ENCODE data around the gene TCTA.
"Not testable (repeated sequence)": the region's sequence is repeated elsewhere in the genome, so short reads cannot be mapped to it uniquely, and the experiment has no call there.

The TCTA gene

GRCh38 chr3:49397470-49397869 lies 14.8 kb upstream of the TCTA start:
- no peaks in the 10 kb centered on the region for H3K9me3 ChIP-seq (ENCODE audit: insufficient read depth, low read length)
- H3K4me1 ChIP-seq (ENCODE audit: low read length), result no peaks in the 10 kb centered on the region
- H3K4me3 ChIP-seq (ENCODE audit: low read length), result no peak overlapping the region
- TF ChIP-seq EZH2phosphoT487 (IDR thresholded peaks at IDR 0.05; ENCODE audit: low read depth) (no peak), CTCF (IDR thresholded peaks at IDR 0.05; ENCODE audit: low read depth, low read length) (no peak)
- H3K27me3 ChIP-seq (ENCODE audit: low read depth, low read length), result no peaks in the 10 kb centered on the region
- H3K27ac ChIP-seq (ENCODE audit: low read length), result no peak overlapping the region
- peaks cover 100% of the 10 kb centered on the region for H3K79me2 ChIP-seq (ENCODE audit: low read length)
- H3K4me2 ChIP-seq (ENCODE audit: low read length), result no peak overlapping the region
- H3K9ac ChIP-seq (ENCODE audit: low read length), result no peak overlapping the region
- no peak overlapping the region for H2AFZ ChIP-seq (ENCODE audit: low read depth, low read length)
- H3K36me3 ChIP-seq (replicated peaks; ENCODE audit: low read depth, low read length), result peaks cover 22% of the 10 kb centered on the region
- H4K20me1 ChIP-seq (ENCODE audit: insufficient read depth, low read length), result peaks cover 82% of the 10 kb centered on the region

GRCh38 chr3:49399461-49399860 lies 12.8 kb upstream of the TCTA start:
- no peak overlapping the region for H3K4me2 ChIP-seq (ENCODE audit: low read length)

DNA sequence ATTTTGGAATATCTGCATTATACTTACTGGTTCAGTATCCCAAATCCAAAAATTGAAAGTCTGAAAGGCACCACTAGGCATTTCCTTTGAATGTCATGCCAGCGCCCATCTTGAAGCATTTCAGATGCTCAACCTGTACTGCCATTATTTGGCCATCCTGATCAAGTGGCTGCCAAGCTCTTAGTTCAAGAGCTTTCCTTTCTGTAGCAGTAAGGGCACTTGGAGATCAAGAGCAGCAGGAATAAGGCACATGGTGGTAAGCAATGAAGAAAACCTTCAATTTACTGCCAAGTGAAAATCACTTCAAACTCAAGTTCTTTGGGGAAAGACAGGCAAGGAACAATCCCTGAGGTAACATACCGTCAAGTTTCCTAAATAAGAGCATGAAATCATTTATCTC lies 10.5 kb upstream of the TCTA start:
- peaks cover 100% of the 10 kb centered on the region for H3K79me2 ChIP-seq (ENCODE audit: low read length)
- no peak for TF ChIP-seq CTCF (IDR thresholded peaks at IDR 0.05; ENCODE audit: low read depth, low read length)
- no peak for TF ChIP-seq EZH2phosphoT487 (IDR thresholded peaks at IDR 0.05; ENCODE audit: low read depth)
- H3K9me3 ChIP-seq (ENCODE audit: insufficient read depth, low read length), result no peaks in the 10 kb centered on the region
- no peak overlapping the region for H3K4me2 ChIP-seq (ENCODE audit: low read length)
- H2AFZ ChIP-seq (ENCODE audit: low read depth, low read length), result no peak overlapping the region
- H3K4me1 ChIP-seq (ENCODE audit: low read length), result no peaks in the 10 kb centered on the region
- H4K20me1 ChIP-seq (ENCODE audit: insufficient read depth, low read length), result peaks cover 74% of the 10 kb centered on the region
- peaks cover 33% of the 10 kb centered on the region for H3K36me3 ChIP-seq (replicated peaks; ENCODE audit: low read depth, low read length)
- H3K4me3 ChIP-seq (ENCODE audit: low read length), result no peak overlapping the region
- H3K27me3 ChIP-seq (ENCODE audit: low read depth, low read length), result no peaks in the 10 kb centered on the region
- H3K27ac ChIP-seq (ENCODE audit: low read length), result no peak overlapping the region
- H3K9ac ChIP-seq (ENCODE audit: low read length), result no peak overlapping the region

More at GRCh38 chr3:49399461-49399860, 12.8 kb upstream of the TCTA start:
- H3K79me2 ChIP-seq (ENCODE audit: low read length), result peaks cover 100% of the 10 kb centered on the region
- H3K4me3 ChIP-seq (ENCODE audit: low read length), result no peak overlapping the region
- H2AFZ ChIP-seq (ENCODE audit: low read depth, low read length), result no peak overlapping the region
- no peak overlapping the region for H3K27ac ChIP-seq (ENCODE audit: low read length)
- peaks cover 31% of the 10 kb centered on the region for H3K36me3 ChIP-seq (replicated peaks; ENCODE audit: low read depth, low read length)
- no peak overlapping the region for H3K9ac ChIP-seq (ENCODE audit: low read length)
- no peak for TF ChIP-seq EZH2phosphoT487 (IDR thresholded peaks at IDR 0.05; ENCODE audit: low read depth)
- TF ChIP-seq CTCF (IDR thresholded peaks at IDR 0.05; ENCODE audit: low read depth, low read length), result no peak
- peaks cover 78% of the 10 kb centered on the region for H4K20me1 ChIP-seq (ENCODE audit: insufficient read depth, low read length)
- H3K27me3 ChIP-seq (ENCODE audit: low read depth, low read length), result no peaks in the 10 kb centered on the region
- H3K4me1 ChIP-seq (ENCODE audit: low read length), result no peaks in the 10 kb centered on the region
- no peaks in the 10 kb centered on the region for H3K9me3 ChIP-seq (ENCODE audit: insufficient read depth, low read length)

GRCh38 chr3:49403891-49404290 lies 8.3 kb upstream of the TCTA start:
- no peak overlapping the region for H3K9ac ChIP-seq (ENCODE audit: low read length)
- H4K20me1 ChIP-seq (ENCODE audit: insufficient read depth, low read length), result peaks cover 78% of the 10 kb centered on the region
- no peak overlapping the region for H3K4me2 ChIP-seq (ENCODE audit: low read length)
- H2AFZ ChIP-seq (ENCODE audit: low read depth, low read length), result no peak overlapping the region
- no peaks in the 10 kb centered on the region for H3K9me3 ChIP-seq (ENCODE audit: insufficient read depth, low read length)
- peaks cover 100% of the 10 kb centered on the region for H3K79me2 ChIP-seq (ENCODE audit: low read length)
- no peaks in the 10 kb centered on the region for H3K27me3 ChIP-seq (ENCODE audit: low read depth, low read length)
- H3K27ac ChIP-seq (ENCODE audit: low read length), result no peak overlapping the region
- TF ChIP-seq CTCF (IDR thresholded peaks at IDR 0.05; ENCODE audit: low read depth, low read length), result no peak
- TF ChIP-seq EZH2phosphoT487 (IDR thresholded peaks at IDR 0.05; ENCODE audit: low read depth), result no peak
- no peaks in the 10 kb centered on the region for H3K4me1 ChIP-seq (ENCODE audit: low read length)
- H3K36me3 ChIP-seq (replicated peaks; ENCODE audit: low read depth, low read length), result peaks cover 31% of the 10 kb centered on the region
- no peak overlapping the region for H3K4me3 ChIP-seq (ENCODE audit: low read length)

DNA sequence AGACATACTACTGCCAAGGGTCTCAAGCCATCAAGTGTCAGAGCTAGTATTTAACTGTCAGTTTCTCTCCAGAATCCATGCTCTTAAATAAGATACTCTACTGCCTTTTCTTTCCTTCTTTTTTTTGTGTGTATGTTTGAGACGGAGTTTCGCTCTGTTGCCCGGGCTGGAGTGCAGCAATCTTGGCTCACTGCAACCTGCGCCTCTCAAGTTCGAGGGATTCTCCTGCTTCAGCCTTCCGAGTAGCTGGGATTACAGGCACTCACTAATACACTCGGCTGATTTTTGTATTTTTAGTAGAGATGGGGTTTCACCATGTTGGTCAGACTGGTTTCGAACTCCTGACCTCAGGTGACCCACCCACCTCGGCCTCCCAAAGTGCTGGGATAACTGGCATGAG lies 6.7 kb upstream of the TCTA start:
- Histone ChIP-seq H3K79me2 (ENCODE audit: low read length) (peaks cover 100% of the 10 kb centered on the region), H4K20me1 (ENCODE audit: insufficient read depth, low read length) (peaks cover 81% of the 10 kb centered on the region), H3K4me1 (ENCODE audit: low read length) (peaks cover 14% of the 10 kb centered on the region), H3K36me3 (replicated peaks; ENCODE audit: low read depth, low read length) (peaks cover 30% of the 10 kb centered on the region)
- H3K9ac ChIP-seq (ENCODE audit: low read length); H3K27ac ChIP-seq (ENCODE audit: low read length); H3K4me2 ChIP-seq (ENCODE audit: low read length); H2AFZ ChIP-seq (ENCODE audit: low read depth, low read length); H3K9me3 ChIP-seq (ENCODE audit: insufficient read depth, low read length); H3K4me3 ChIP-seq (ENCODE audit: low read length); H3K27me3 ChIP-seq (ENCODE audit: low read depth, low read length): not testable (repeated sequence)

Measured in OCI-LY3 (cell line).